Coronary artery (tissue), 2 donors: Measurements from ENCODE around the gene HACE1.
"Not testable (repeated sequence)": the region's sequence is repeated elsewhere in the genome, so short reads cannot be mapped to it uniquely, and the experiment has no call there.

ENCODE experiments used
- DNase-seq: peaks from one replicate; pipeline ENCODE4 v3.0.0-alpha.2; 2017; ENCODE audit warnings: low spot score
- H3K27ac ChIP-seq, 2 donors: fragments of 200-600 bp; sonication (generic); one replicate each; pipeline ENCODE4 v1.5.1; 2016 to 2019
- H3K4me3 ChIP-seq: fragments of 200-600 bp; sonication (generic); 2 replicates; pipeline ENCODE4 v1.5.1; 2016; ENCODE audit warnings: mild to moderate bottlenecking, moderate library complexity
- TF ChIP-seq, protein P1 (sequence below): fragments of 200-600 bp; sonication (generic); IDR thresholded peaks from one replicate; pipeline ENCODE4 v1.5.1; 2019; ENCODE audit warnings: antibody characterized with exemption

Gene HACE1

DNA sequence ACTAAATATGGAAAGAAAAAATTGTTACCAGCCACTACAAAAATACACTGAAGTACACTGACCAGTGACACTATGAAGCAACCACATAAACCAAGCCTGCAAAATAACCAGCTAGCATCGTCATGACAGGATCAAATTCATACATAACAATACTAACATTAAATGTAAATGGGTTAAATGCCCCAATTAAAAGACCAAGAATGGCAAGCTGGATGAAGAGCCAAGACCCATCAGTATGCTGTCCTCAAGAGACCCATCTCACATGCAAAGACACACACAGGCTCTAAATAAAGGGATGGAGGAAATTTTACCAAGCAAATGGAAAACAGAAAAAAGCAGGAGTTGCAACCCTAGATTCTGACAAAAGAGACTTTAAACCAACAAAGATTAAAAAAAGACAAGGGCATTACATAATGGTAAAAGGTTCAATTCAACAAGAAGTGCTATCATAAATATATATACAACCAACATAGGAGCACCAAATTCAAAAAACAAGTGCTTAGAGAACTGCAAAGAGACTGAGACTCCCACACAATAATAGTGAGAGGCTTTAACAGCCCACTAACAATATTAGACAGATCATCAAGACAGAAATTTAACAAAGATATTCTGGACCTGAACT lies 104.8 kb downstream of the HACE1 start:
- Histone ChIP-seq H3K27ac (no peak overlapping the region), H3K4me3 (no peak overlapping the region)
- no peak for DNase-seq
- TF ChIP-seq, protein P1, sequence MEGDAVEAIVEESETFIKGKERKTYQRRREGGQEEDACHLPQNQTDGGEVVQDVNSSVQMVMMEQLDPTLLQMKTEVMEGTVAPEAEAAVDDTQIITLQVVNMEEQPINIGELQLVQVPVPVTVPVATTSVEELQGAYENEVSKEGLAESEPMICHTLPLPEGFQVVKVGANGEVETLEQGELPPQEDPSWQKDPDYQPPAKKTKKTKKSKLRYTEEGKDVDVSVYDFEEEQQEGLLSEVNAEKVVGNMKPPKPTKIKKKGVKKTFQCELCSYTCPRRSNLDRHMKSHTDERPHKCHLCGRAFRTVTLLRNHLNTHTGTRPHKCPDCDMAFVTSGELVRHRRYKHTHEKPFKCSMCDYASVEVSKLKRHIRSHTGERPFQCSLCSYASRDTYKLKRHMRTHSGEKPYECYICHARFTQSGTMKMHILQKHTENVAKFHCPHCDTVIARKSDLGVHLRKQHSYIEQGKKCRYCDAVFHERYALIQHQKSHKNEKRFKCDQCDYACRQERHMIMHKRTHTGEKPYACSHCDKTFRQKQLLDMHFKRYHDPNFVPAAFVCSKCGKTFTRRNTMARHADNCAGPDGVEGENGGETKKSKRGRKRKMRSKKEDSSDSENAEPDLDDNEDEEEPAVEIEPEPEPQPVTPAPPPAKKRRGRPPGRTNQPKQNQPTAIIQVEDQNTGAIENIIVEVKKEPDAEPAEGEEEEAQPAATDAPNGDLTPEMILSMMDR: no peak

DNA sequence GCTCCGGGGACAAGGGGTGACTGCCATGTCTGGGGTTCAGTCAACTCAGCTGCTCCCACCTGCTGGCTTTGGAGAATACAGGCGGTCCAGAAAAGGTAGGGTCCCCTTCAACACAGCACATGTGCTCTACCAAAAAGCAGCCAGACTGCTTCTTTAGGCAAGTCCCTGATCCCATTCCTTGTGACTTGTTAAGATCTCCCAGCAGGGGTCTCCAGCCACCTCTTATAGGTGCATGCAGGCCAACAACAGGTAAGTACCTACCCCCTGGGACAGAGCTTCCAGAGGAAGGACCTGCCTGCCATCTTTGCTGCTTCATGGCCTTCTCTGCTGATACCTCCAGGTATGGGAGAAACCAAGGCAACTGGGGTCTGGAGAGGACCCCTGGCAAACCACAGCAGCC lies 106.5 kb downstream of the HACE1 start:
- no peak overlapping the region for H3K4me3 ChIP-seq
- DNase-seq: no peak
- TF ChIP-seq, protein P1: no peak
- H3K27ac ChIP-seq: no peak overlapping the region

DNA sequence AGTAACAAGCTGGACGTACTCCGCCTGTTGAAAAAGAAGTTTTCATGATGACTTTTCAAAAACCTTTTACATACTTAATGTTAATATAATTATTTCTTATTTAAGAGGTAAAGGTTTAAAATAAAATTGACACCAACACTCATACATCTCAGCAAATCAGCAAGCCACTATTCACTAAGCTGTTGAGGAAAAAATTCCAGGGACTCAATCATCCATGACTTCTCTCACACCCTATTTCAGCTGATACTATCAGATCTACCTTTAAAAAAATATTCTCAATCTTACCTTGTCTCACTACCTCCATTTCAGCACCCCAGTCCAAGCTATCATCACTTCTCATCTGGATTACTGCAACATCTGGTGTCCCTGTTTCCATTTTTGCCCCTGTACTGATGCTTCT lies 109.3 kb downstream of the HACE1 start:
- DNase-seq: no peak
- TF ChIP-seq, protein P1: no peak
- H3K27ac ChIP-seq: no peak overlapping the region
- no peak overlapping the region for H3K4me3 ChIP-seq

DNA sequence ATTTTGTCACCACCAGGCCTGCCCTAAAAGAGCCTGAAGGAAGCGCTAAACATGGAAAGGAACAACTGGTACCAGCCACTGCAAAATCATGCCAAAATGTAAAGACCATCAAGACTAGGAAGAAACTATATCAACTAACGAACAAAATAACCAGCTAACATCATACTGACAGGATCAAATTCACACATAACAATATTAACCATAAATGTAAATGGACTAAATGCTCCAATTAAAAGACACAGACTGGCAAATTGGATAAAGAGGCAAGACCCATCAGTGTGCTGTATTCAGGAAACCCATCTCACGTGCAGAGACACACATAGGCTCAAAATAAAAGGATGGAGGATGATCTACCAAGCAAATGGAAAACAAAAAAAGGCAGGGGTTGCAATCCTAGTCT lies 120.6 kb downstream of the HACE1 start:
- not testable (repeated sequence) for H3K27ac ChIP-seq, H3K4me3 ChIP-seq, DNase-seq

DNA sequence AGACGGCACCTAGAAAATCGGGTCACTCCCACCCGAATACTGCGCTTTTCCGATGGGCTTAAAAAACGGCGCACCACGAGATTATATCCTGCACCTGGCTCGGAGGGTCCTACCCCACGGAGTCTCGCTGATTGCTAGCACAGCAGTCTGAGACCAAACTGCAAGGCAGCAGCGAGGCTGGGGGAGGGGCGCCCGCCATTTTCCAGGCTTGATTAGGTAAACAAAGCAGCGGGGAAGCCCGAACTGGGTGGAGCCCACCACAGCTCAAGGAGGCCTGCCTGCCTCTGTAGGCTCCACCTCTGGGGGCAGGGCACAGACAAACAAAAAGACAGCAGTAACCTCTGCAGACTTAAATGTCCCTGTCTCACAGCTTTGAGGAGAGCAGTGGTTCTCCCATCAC lies 122.2 kb downstream of the HACE1 start:
- H3K27ac ChIP-seq, H3K4me3 ChIP-seq, DNase-seq: not testable (repeated sequence)

DNA sequence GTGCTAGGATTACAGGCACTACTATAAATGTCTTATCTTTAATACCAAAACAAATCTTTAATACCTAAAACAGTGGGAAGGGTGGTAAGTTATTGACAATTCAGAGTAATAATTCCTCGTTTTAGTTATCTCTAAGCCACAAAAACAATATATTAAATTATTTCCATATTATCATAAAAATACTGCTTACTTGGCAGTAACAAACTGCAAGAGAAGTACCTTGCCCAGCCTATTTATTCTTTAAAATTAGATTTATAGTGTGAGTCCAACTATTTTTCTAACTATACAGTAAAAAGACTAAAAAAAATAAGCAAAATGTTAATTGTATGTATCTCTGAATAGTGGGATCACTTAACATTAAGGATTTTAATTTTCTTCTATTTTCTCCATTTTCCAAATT lies 123.2 kb downstream of the HACE1 start:
- no peak overlapping the region for H3K27ac ChIP-seq
- TF ChIP-seq, protein P1: no peak
- H3K4me3 ChIP-seq: no peak overlapping the region
- no peak for DNase-seq

DNA sequence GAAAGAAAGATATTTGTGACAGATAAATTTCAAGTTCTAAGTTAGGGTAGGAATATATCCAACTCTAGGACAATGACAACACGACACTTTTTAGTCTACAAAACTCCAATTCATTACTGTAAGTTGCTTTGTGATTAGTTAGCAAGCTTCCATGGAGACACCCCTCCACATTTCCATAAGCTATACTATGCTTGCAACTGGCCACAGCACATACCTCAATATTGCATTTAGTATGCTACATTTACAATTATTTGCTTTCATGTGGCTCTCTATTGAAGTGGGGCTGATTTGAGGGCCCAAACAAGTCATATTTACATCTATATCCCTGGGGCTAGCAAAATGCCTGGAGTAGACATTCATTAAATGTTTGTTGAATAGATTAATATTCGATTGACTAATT lies 129.3 kb downstream of the HACE1 start:
- no peak overlapping the region for H3K27ac ChIP-seq
- no peak overlapping the region for H3K4me3 ChIP-seq
- TF ChIP-seq, protein P1: no peak
- DNase-seq: no peak

DNA sequence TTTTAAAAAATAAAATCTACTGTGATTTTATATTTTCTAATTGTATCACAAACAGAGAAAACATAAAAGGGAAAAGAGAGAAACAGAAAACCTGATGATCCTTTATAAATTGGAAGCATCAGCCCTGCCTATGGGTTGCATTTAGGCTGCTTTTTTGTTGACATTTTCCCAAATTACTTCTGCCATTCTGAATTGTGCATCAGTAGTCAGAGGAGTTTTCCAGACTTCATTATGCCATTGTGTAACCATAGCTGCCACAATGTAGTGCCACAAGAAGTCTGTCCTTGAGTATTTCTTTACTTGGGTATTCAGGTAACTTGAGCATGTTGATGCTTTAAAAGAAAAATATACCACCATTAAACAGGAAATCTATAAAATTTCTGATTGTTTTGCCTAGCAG lies 130.3 kb downstream of the HACE1 start:
- no peak for DNase-seq
- Histone ChIP-seq H3K4me3 (no peak overlapping the region), H3K27ac (no peak overlapping the region)
- TF ChIP-seq, protein P1: no peak
